ENCODE data around the gene FBXL19. TPM values are rescaled to one million over a fixed set of nuclear protein-coding genes. Genes with fewer than 3 reads are reported as not detected.

FBXL19 gene
- total and polyA plus RNA-seq, 2 of the 13 experiments (the other 11 are each of a cell fraction or from before 2014, with no cell fraction given): 6.0 to 13.7 TPM

DNA sequence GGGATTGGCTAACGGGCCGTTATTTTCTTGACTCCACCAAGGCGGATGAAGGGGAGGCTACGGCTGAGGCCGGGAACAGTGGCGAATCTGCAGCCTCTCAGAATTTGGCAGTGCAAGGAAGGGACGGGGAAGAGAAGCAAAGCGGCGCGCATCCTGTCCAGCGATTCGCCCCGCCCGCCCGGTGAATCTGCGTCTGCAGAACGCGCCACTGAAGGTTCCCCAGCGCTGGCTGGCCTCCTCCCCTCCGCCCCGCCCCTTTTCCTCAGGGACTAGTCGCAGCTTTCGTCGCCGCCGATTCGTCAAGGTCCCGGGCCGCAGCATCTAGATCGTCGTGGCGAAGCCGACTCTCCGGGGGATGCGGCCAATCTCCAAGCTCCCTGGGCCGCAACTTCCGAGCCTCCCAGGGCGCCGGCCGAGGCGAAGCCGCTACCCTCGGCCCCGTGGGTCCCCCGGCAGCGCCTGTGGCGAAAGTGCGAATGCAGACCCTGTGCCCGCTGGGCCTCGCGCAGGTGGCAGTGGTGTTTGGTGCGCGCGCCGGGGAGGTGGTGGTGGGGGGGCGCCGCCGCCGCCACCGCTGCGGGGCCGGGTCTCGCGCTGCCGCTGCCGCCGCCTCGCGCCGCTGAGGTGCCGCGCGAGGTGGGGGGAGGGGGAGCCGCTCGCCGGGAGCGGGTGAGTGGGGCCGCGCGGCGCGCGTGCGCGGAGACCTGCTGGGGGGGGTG is 34.2 kb downstream of the FBXL19 start, which contains the start of gene SETD1A (continued):
- TF ChIP-seq ZFP90 (CRISPR knock-in tag; IDR thresholded peaks at IDR 0.05; ENCODE audit: borderline replicate concordance): 0 out of 2 replicates have a peak, but pooled peaks have one; percentile 51
- TF ChIP-seq, protein P1, sequence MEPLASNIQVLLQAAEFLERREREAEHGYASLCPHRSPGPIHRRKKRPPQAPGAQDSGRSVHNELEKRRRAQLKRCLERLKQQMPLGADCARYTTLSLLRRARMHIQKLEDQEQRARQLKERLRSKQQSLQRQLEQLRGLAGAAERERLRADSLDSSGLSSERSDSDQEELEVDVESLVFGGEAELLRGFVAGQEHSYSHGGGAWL (CRISPR knock-in tag; IDR thresholded peaks at IDR 0.05): peak; percentile 25; the same call in 1 of the 2 replicates
- TF ChIP-seq, protein P2, sequence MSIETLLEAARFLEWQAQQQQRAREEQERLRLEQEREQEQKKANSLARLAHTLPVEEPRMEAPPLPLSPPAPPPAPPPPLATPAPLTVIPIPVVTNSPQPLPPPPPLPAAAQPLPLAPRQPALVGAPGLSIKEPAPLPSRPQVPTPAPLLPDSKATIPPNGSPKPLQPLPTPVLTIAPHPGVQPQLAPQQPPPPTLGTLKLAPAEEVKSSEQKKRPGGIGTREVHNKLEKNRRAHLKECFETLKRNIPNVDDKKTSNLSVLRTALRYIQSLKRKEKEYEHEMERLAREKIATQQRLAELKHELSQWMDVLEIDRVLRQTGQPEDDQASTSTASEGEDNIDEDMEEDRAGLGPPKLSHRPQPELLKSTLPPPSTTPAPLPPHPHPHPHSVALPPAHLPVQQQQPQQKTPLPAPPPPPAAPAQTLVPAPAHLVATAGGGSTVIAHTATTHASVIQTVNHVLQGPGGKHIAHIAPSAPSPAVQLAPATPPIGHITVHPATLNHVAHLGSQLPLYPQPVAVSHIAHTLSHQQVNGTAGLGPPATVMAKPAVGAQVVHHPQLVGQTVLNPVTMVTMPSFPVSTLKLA (IDR thresholded peaks at IDR 0.05): peak; percentile 58
- no peak for TF ChIP-seq ZNF446 (CRISPR knock-in tag; IDR thresholded peaks at IDR 0.05)
- no peak; the same call in 1 of the 2 replicates for TF ChIP-seq ZNF567 (CRISPR knock-in tag; IDR thresholded peaks at IDR 0.05; ENCODE audit: borderline replicate concordance)
- TF ChIP-seq, protein P3, sequence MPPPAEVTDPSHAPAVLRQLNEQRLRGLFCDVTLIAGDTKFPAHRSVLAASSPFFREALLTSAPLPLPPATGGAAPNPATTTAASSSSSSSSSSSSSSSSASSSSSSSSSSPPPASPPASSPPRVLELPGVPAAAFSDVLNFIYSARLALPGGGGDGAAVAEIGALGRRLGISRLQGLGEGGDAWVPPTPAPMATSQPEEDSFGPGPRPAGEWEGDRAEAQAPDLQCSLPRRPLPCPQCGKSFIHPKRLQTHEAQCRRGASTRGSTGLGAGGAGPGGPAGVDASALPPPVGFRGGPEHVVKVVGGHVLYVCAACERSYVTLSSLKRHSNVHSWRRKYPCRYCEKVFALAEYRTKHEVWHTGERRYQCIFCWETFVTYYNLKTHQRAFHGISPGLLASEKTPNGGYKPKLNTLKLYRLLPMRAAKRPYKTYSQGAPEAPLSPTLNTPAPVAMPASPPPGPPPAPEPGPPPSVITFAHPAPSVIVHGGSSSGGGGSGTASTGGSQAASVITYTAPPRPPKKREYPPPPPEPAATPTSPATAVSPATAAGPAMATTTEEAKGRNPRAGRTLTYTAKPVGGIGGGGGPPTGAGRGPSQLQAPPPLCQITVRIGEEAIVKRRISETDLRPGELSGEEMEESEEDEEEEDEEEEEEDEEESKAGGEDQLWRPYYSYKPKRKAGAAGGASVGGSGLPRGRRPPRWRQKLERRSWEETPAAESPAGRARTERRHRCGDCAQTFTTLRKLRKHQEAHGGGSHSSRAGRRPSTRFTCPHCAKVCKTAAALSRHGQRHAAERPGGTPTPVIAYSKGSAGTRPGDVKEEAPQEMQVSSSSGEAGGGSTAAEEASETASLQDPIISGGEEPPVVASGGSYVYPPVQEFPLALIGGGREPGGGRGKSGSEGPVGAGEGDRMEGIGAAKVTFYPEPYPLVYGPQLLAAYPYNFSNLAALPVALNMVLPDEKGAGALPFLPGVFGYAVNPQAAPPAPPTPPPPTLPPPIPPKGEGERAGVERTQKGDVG (CRISPR knock-in tag; IDR thresholded peaks at IDR 0.05; ENCODE audit: borderline replicate concordance): no peak
- peak; percentile 37; the same call in 1 of the 2 replicates for TF ChIP-seq ZNF235 (CRISPR knock-in tag; IDR thresholded peaks at IDR 0.05; ENCODE audit: borderline replicate concordance)
- TF ChIP-seq NFIB (CRISPR knock-in tag; IDR thresholded peaks at IDR 0.05; ENCODE audit: borderline replicate concordance): no peak
- peak; percentile 85 for TF ChIP-seq PHF20 (CRISPR knock-in tag; IDR thresholded peaks at IDR 0.05)
- TF ChIP-seq SAP130 (CRISPR knock-in tag; IDR thresholded peaks at IDR 0.05; ENCODE audit: low read depth): peak; percentile 78
- TF ChIP-seq MEIS1 (CRISPR knock-in tag; IDR thresholded peaks at IDR 0.05; ENCODE audit: borderline replicate concordance): 0 out of 2 replicates have a peak, but pooled peaks have one; percentile 68
- peak; percentile 71; the same call in 1 of the 2 replicates for TF ChIP-seq YEATS2 (CRISPR knock-in tag; IDR thresholded peaks at IDR 0.05; ENCODE audit: borderline replicate concordance)
- TF ChIP-seq, protein P4, sequence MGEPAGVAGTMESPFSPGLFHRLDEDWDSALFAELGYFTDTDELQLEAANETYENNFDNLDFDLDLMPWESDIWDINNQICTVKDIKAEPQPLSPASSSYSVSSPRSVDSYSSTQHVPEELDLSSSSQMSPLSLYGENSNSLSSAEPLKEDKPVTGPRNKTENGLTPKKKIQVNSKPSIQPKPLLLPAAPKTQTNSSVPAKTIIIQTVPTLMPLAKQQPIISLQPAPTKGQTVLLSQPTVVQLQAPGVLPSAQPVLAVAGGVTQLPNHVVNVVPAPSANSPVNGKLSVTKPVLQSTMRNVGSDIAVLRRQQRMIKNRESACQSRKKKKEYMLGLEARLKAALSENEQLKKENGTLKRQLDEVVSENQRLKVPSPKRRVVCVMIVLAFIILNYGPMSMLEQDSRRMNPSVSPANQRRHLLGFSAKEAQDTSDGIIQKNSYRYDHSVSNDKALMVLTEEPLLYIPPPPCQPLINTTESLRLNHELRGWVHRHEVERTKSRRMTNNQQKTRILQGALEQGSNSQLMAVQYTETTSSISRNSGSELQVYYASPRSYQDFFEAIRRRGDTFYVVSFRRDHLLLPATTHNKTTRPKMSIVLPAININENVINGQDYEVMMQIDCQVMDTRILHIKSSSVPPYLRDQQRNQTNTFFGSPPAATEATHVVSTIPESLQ (CRISPR knock-in tag; conservative IDR thresholded peaks at IDR 0.05): no peak
- no peak; the same call in 1 of the 2 replicates for TF ChIP-seq ZNF724P (CRISPR knock-in tag; IDR thresholded peaks at IDR 0.05; ENCODE audit: borderline replicate concordance)
- peak; percentile 69 for TF ChIP-seq TMF1 (CRISPR knock-in tag; IDR thresholded peaks at IDR 0.05; ENCODE audit: low read depth)
- no peak for TF ChIP-seq FOXK2 (IDR thresholded peaks at IDR 0.05)
- TF ChIP-seq ADNP (CRISPR knock-in tag; IDR thresholded peaks at IDR 0.05): no peak
- TF ChIP-seq, protein P5, sequence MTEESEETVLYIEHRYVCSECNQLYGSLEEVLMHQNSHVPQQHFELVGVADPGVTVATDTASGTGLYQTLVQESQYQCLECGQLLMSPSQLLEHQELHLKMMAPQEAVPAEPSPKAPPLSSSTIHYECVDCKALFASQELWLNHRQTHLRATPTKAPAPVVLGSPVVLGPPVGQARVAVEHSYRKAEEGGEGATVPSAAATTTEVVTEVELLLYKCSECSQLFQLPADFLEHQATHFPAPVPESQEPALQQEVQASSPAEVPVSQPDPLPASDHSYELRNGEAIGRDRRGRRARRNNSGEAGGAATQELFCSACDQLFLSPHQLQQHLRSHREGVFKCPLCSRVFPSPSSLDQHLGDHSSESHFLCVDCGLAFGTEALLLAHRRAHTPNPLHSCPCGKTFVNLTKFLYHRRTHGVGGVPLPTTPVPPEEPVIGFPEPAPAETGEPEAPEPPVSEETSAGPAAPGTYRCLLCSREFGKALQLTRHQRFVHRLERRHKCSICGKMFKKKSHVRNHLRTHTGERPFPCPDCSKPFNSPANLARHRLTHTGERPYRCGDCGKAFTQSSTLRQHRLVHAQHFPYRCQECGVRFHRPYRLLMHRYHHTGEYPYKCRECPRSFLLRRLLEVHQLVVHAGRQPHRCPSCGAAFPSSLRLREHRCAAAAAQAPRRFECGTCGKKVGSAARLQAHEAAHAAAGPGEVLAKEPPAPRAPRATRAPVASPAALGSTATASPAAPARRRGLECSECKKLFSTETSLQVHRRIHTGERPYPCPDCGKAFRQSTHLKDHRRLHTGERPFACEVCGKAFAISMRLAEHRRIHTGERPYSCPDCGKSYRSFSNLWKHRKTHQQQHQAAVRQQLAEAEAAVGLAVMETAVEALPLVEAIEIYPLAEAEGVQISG (CRISPR knock-in tag; IDR thresholded peaks at IDR 0.05): peak; percentile 90
- TF ChIP-seq THYN1 (CRISPR knock-in tag; IDR thresholded peaks at IDR 0.05; ENCODE audit: borderline replicate concordance, low read depth): no peak

Data from HepG2 (cell line).